HG02943 (cell line): ENCODE measurements around the gene TMCO5A.

Source experiments
- ATAC-seq: cut with Tn5 transposase; IDR thresholded peaks from one replicate; pipeline ENCODE4 v1.9.1; 2021; ENCODE audit warnings: mild to moderate bottlenecking, low read depth, moderate library complexity; ENCODE audit not compliant: unreplicated experiment

TMCO5A gene

DNA sequence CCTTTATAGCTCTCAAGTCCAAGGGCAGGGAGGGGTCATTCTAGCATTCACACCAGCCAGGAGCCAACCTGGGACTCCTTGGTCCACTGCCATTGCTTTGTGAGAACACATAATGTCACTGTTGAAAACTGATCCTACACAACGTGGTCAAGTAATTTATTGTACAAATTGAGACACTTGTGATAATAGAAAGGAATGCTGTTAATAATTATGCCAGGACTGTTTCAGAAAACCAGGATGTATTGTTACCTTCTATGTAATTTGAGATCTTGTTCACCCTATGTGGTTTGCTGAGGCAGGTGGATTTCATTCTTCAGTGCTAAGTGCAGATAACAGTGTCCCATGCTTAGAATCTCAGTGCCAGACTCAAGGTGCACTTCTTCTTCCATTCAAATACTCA lies 33.3 kb downstream of the TMCO5A start:
- no peak for ATAC-seq

DNA sequence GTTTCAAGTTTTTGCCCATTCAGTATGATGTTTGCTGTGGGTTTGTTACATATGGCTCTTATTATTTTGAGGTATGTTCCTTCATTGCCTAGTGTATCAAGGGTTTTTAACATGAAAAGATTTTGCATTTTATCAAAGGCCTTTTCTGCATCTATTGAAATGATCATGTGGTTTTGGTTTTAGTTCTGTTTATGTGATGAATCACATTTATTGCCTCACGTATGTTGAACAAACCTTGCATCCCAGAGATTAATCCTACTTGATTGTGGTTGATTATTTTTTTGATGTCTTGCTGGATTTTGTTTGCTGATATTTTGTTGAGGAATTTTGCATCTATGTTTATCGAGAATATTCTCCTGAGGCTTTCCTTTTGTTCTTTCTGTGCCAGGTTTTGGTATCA lies 39.4 kb downstream of the TMCO5A start:
- ATAC-seq = no peak

DNA sequence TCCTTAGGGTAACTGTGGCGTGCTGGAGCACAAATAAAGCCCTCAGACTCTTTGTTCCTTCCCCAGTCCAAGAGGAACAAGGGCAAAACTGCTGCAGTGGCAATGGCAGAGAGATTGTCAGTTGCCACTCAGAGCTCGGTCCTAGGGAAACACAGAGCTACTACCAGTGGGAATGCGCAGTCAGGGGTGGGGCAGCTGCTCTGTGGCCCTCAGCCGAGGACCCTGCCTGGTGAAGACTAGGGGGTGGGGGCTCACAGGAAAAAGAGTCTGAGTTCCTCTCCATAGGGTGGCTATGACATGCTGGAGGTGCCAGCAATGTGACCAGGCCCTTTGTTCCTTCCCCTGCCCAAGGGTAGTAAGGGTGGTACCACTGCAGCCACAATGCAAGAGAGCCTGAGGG lies 43.8 kb downstream of the TMCO5A start:
- ATAC-seq = no peak

DNA sequence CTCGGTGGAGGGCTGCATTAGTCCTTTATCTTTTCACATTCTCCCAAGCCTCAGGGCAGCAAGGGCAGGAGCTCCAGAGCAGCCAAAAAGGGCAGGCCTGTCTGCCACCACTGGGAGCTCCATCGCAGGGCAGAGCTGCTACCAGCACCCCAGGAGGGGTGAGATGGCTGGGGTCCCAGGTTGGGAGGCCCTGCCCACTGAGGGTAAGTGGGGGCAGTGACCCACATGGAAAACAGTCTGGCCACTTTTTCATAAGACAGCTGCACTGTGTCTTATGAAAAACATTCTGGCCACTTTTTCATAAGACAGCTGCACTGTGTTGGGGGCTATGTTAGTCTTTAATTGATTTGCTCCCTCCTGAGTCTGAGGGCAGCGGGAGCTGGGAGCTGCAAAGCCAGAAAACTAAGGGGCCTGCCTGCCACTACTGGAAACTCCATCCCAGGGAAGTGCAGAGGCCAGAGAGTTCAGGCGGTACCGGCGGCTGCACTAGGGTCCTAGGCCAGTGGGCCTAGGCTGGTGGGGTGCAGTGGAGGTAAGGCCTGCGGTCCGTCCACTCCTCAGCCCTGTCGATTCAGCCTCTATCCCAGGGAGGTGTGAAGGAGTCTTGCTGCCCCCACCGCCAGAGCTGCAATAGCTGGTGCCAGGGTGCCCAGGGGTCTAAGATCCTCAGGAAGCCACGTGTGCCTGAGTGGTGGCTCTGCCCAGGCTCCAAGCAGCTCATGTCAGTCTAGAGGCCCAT lies 45.4 kb downstream of the TMCO5A start:
- no peak for ATAC-seq

DNA sequence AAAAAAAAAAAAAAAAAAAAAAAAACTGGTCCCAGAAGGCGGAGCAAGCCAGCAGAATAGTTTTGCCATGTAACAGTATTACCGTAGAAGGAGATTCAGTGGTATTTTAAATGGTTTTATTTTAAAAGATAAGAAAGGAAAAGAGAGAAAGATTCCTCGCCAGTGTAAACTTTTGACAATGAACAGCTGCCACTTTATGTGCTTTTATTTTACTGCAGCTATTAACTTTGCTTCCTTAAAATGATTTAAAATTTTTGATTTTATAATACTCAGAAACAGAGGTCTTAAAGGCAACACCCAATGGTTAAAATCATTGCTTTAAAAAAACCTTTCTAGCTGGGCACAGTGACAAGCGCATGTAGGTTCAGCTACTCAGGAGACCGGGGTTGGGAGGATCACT lies 46.8 kb downstream of the TMCO5A start:
- no peak for ATAC-seq

DNA sequence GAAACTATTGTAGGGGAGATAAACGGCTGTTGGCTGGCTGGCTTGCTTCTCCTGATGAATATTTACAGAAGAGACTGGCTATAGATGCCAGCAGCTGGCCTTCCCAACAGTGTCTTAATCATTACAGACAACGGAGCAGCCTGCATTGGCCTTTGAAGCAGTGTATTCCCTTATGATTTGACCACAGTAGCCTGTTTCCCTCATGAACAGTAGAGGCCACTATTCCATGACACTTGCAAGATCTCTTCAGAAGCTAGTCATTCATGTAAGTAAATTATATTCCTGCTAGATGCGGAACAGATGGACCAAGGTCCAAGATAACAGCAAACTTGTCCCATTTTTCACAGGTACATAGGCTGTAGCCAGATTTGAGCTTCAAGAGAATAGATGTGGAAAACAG lies 47.3 kb downstream of the TMCO5A start:
- ATAC-seq = no peak

DNA sequence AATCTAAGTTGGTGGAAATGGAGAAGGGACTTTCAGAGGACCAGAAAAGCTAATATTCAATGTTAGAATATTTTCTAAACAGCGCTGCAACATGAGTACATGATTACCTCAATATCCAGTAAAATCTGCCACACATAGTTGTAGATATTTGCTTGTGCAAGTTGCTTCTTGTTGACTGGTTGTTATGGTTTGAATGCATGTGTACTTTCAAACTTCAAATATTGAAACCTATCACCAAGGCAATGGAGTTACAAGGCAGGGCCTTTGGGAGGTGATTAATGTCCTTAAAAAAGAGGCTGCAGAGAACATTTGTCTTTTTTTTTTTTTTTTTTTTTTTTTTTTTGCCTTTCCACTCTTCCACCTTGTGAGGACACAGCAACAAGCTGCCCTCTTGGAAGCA lies 49.9 kb downstream of the TMCO5A start:
- ATAC-seq = no peak

DNA sequence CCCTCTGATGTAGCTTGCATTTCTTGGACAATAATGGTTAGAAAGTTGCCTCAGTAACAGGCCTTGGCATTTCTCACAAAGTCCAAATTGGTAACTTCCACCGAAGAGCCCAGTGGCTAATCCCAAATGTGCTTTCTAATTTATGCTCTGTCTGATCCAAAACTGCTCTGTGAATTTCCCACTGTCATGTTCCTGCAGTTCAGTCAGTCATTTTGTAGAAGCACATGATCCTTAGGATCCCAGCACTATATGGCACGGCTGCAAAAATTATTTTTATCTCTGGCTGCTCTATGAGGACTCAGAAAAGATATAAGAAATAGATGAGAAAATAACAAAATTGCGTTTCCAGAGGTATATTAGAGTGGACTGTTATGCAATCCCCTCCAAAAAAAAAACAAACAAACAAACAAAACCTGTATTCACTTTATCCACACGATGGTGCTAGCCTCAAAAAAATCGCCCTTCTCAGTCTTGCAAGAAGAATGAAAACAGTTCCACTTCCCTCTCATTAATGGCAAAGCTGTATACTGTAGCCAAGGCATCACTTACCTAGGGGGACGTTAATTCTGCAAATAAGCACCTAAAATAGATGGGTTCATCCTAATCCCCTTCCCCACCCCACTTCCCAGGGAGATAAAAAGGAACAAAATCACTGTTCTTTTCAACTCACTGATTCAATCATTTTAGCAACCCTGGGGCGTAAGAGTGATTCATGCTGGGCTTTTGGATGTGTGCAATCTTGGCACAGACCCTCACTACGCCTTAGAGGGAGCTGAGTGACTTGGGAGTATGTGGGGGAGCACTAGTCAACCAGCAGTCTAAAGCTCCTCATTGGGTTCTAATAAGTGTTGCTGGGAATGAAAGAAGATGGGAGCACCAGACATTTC lies 61.3 kb downstream of the TMCO5A start:
- no peak for ATAC-seq
